Gastroesophageal sphincter (tissue), 3 donors: ENCODE results near the gene SPTBN2.

ENCODE experiments used
- EP300 ChIP-seq: sonication (generic); formaldehyde crosslinking; IDR thresholded peaks from one replicate; pipeline ENCODE4 v1.6.1; 2017; ENCODE audit warnings: antibody characterized with exemption, mild to moderate bottlenecking
- POLR2AphosphoS5 ChIP-seq: sonication (generic); formaldehyde crosslinking; IDR thresholded peaks from one replicate; pipeline ENCODE4 v1.6.1; 2017; ENCODE audit warnings: antibody characterized with exemption
- TF ChIP-seq, protein P1 (sequence below), 4 experiments: fragments of 200-600 bp in 2 of 4; fragments of 450-650 bp in 2 of 4; sonication (generic) in 1 of 4; IDR thresholded peaks; one replicate each; pipeline ENCODE4 v1.5.1; 2017 to 2019; ENCODE audit warnings: antibody characterized with exemption in 4 of 4, mild to moderate bottlenecking in 2 of 4, moderate library complexity in 2 of 4

DNA sequence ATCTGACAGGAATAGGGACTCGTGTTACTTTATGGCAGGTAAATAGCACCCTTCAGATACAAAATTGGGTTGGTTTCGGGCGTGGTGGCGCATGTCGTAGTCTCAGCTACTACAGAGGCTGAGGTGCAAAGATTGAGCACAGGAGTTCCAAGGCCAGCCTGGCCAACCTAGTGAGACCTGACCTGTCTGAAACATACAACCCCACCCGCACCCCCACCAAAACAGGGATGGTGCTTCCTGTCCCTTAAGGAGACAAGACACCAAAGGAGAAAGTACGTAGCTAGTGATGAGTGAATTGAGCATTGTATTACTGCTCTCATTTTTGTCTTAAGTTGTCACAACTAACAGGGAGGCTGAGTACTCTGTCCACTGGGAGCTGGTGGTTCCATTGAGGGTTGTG, 76.4 kb downstream of the SPTBN2 start:
- TF ChIP-seq EP300 (no peak), POLR2AphosphoS5 (no peak)
- TF ChIP-seq, protein P1, sequence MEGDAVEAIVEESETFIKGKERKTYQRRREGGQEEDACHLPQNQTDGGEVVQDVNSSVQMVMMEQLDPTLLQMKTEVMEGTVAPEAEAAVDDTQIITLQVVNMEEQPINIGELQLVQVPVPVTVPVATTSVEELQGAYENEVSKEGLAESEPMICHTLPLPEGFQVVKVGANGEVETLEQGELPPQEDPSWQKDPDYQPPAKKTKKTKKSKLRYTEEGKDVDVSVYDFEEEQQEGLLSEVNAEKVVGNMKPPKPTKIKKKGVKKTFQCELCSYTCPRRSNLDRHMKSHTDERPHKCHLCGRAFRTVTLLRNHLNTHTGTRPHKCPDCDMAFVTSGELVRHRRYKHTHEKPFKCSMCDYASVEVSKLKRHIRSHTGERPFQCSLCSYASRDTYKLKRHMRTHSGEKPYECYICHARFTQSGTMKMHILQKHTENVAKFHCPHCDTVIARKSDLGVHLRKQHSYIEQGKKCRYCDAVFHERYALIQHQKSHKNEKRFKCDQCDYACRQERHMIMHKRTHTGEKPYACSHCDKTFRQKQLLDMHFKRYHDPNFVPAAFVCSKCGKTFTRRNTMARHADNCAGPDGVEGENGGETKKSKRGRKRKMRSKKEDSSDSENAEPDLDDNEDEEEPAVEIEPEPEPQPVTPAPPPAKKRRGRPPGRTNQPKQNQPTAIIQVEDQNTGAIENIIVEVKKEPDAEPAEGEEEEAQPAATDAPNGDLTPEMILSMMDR (IDR thresholded peaks at IDR 0.05) = no peak
